Measurements from ENCODE around the gene NOP10.

Gene NOP10

DNA sequence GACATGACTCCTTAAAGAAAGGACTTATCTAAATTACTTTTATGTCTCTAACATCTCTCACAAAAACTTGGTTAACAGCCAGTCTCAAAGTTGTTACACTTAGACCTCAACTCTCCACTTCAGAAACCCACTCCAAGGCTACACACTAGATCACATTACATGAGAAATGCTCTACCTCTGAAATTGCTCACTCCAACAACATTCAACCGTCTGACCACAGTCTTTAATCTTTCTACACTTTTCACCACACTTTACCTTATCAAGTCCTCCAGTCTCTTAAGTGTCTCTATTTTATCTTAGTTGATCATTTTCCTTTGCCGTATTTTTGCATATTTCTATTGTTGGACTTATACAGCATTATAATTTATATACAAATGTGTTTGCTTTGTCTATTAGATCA, 11.1 kb downstream of the NOP10 start:
- DNase-seq (ENCODE audit: low read depth), result no peak

DNA sequence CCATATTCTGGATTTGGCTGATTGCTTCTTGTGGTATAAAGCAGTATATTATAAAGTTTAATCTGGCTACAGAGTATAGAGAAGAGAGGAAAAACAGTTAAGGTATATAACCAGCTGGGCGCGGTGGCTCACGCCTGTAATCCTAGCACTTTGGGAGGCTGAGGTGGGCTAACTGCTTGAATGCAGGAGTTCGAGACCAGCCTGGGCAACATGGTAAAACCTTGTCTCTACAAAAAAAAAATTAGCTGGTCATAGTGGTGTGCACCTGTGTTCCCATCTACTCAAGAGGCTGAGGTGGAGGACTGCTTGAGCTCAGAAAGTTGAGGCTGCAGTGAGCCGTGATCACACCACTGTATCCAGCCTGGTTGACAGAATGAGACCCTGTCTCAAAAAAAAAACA, 12.7 kb downstream of the NOP10 start:
- no peak for DNase-seq (ENCODE audit: low read depth)

DNA sequence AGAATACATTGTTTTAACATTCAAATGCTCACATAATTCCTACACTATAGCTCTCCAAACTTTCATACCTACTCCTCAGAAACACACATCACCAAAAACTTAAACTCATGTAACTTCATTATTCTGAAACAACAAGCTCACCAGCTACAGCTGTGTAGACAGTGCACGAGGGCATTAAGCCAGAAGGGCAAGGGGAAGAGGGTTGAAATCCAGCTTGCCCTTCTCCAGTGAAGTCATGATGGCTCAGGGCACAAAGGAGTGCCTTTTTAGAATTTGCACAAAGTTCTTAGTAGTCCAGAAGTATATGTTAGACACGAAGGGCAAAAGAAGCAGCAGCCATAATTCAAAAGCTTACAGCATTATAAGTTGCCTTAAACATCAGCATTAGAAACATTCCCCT, 13.9 kb downstream of the NOP10 start:
- DNase-seq (ENCODE audit: low read depth), result no peak

DNA sequence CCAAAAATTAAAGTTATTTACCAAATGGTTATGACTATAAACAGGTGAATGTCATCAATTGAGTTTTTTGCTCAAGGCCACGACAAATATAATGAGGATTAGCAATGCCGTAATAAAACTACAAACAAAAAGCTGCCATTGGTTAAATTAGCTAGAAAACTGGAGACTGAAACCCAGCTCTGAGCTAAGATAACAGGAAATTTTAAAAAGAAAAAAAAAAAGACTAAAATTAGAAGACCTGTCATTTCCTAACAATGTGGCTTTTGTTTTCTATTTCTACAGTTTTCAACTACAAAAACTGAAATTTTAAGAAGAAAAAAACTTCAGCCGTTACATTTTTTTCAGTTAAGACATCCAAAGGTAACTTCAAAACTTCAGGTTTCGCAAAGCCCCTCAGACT, 15.0 kb downstream of the NOP10 start:
- DNase-seq (ENCODE audit: low read depth), result no peak

DNA sequence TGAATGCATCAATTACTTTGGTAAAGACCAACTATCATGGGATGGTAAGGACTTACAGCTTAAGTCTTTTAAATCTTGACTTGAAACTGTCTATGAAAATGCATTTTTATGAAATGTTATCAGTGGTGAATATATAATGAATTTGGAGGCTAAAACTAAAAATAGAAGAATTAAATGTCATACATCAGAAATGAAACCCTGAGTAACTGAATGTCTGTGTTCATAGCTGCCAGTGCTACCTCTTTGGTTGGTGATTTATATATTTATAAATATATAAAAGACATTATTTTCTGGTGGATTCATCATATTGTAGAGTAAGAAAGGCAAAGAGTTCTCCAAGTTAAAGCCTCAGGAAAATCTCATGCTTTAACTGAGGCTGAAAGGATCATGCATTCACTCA, 17.6 kb downstream of the NOP10 start:
- DNase-seq (ENCODE audit: low read depth), result no peak

DNA sequence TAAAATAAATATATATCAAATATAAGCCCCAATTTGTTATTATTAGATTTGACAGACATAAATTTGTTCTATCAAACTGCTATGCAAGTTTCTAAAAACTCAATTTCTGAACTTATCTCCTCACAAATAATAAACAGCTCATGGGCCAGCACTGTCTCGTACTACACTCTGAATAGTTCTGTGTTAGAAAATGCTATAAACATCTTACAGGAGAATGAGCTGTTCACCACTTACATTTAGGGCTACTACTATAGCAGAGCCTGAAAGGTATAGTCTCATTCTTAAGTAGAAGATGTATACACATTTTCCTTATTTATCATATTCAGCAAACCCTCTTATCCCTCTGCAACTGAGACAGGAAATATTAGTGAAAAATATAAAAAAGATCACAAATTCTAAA, 18.0 kb downstream of the NOP10 start:
- DNase-seq (ENCODE audit: low read depth), result no peak

DNA sequence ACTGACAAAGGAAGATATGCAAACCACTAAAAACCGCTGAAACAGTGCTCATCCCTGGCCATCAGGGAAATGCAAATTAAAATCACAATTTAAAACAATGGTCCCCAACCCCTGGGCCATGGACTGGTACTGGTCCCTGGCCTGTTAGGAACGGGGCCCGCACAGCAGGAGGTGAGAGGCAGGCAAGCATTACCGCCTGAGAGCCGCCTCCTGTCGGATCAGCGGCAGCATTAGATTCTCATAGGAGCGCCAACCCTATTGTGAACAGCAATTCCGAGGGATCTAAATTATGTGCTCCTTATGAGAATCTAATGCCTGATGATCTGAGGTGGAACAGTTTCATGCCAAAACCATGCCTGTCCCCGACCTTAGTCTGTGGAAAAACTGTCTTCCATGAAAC, 19.7 kb downstream of the NOP10 start:
- no peak for DNase-seq (ENCODE audit: low read depth)

DNA sequence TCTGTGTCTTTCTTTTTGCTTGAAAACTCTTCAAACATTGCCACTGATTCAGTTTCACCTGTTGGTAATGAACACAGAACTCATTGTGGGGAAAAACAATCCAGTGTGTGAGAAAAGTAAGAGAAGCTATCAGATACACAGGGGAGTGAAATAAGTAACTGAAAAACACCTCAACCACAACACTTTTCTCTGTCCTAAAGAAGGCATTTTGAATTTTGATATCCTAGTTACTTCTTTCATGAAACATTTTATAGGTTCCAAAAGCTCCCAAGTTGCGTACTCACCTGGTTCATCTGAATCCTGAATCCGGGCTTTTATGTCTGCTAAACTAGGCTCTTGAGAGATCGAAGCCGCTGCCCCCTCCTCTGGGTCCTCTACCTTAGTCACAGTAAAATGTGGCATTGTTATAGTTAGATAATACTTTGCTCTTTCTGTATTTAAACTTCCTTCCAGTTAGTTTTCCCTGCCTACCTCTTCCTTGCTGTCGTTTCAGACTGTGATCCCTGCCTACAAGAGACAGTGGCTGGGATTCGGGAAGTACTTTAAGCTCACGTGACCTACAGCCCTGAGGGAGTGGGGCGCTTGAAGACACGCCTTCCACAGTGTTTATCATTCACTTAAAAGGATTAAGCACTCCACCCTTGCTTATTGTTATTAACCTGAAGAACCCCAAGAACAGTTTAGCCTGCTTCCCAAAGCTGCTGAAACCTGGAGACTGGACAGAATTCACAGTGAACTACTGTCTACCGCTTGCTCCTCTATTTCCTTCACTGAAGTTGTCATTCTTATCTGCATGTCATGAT, 24.5 kb downstream of the NOP10 start:
- DNase-seq (ENCODE audit: low read depth), result no peak

DNA sequence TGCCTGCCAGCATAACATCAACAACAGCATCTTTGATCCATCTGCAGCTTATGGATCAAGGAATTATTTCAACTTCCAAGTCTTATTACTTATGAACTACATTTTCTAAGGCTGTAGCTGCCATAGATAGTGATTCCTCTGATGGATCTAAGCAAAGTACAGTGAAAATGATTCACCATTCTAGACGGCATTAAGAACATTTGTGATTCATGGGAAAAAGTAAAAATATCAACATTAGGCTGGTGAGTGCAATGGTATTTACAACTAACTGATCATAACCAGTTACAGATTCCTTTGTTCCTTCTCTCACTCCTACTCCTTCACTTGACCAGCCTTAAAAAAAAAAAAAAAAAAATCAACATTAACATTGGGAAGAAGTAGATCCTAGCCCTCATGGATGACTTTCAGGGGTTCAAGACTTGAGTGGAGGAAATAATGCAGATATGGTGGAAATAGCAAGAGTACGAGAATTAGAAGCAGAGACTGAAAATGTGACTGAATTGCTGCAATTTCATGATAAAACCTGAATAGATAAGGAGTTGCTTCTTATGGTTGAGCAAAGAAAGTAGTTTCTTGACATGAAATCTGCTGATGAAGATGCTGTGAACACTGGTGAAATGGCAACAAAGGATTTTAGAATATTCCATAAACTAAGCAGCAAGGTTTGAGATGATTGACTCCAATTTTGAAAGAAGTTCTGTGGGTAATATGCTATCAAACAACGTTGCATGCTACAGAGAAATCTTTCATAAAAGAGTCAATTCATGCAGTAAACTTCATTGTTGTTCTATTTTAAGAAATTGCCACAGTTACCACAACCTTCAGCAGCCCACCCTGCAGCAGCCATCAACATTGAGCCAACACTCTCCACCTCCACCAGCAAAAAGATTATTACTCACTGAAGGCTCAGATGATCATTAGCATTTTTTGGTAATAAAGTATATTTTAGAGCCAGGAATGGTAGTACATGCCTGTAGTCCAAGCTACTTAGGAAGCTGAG, 28.1 kb downstream of the NOP10 start:
- no peak for DNase-seq (ENCODE audit: low read depth)

DNA sequence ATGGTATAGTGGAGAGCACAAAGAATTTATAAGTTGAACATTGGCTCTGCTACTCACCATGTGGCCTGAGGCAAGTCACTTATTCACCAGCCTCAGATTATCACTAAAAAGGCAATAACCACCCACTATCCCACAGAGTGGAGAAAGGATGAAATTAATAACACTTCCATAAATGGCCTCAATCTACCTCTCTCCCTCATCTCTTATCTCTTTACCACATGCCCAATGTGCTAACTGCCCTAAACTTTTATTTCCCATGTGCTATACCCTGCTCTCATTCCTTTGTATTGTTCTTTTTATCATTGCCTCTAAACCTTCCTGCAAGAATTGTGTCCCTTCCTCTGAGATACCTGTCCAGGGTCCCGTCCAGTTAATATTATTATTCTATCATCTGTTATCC, 31.4 kb downstream of the NOP10 start:
- DNase-seq (ENCODE audit: low read depth), result no peak

DNA sequence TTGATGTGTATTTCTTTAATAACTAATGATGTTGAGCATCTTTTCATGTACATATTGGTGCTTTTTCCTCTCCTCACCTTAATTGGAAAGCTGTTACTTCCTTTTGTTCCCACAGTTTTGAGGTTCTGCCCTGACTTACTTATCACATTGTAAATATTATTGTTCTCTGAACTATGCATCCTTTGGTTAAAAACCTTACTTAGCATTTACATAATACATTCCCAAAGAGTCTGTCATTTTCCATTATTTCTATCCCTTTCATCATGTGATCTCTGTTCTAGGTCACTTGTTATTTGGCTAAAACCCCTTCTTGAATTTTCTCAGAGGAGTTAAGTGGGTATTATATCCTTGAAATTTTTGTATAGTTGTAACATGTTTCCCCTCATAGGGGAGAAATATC, 38.3 kb downstream of the NOP10 start:
- no peak for DNase-seq (ENCODE audit: low read depth)

DNA sequence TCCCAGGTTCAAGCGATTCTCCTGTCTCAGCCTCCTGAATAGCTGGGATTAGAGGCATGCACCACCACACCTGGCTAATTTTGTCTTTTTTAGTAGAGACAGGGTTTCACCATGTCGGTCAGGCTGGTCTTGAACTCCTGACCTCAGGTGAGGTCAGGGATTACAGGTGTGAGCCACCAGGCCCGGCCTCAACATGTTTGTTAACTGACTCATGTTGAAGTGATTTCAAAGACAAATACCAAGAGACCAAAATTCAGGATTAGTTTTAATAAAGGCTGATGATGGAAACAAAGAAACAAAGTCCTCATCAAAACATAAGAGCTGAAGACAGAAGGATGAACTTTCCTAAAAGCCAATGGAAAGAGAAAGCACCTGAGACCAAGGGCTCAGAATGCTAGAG, 41.9 kb downstream of the NOP10 start:
- DNase-seq (ENCODE audit: low read depth), result no peak

DNA sequence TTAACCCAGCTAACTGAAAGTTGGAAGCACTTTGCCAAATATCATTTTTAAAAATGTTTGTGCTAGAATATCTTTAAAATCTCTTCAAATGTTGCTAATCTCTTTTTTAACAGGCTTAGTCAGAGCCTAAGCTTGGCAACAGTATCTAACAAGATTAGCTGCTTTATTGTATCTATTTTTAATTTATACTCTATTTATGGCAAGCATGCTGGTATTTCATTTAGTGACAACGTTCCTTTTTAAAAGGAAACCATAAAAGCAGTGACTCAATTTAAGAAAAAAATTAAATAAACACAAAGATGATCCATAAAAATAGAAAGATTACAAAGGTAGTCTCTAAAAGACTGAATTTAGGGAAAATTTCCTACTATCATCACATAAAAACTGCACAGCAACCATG, 45.9 kb downstream of the NOP10 start:
- DNase-seq (ENCODE audit: low read depth), result no peak

DNA sequence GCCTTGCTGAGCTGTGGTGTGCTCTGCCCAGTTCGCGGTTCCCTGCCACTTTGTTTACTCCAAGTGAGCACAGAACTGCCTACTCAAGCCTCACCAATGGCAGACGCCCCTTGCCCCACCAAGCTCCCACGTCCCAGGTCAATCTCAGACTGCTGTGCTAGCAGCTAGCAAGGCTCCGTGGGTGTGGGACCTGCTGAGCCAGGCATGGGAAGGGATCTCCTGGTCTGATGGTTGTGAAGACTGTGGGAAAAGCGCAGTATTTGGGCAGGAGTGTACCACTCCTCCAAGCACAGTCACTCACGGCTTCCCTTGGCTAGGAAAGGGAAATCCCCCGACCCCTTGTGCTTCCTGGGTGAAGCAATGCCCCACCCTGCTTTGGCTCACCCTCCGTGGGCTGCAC, 50.3 kb downstream of the NOP10 start:
- DNase-seq (ENCODE audit: low read depth), result no peak

Data from T-helper 22 cell (primary cell).